Pancreas (tissue), 10 donors: ENCODE data around the gene NPHP4. TPM values are rescaled to one million over a fixed set of nuclear protein-coding genes. Genes with fewer than 3 reads are reported as not detected.

Source experiments
- ATAC-seq, 4 donors: fragments of 200-7000 bp; cut with Tn5 transposase; one replicate each; pipeline versions ENCODE4 v1.8.0 to v1.9.1; 2020; ENCODE audit warnings: mild to moderate bottlenecking in 4 of 4, moderate library complexity in 4 of 4
- DNase-seq, 6 donors: peaks; one replicate each; pipeline ENCODE4 v3.0.0-alpha.2; 2020
- FAIRE-seq: peaks from 2 replicates; lab custom pipeline; 2012; peaks lifted over from hg19 to GRCh38; lab: Jason Lieb, UNC
- H3K27ac ChIP-seq, 4 donors: fragments of 200-600 bp; sonication (generic); 1 replicate in 3 of 4; 2 replicates in 1 of 4; pipeline versions ENCODE4 v1.5.0 to v1.8.0; 2020
- H3K27me3 ChIP-seq, 4 donors: fragments of 200-600 bp; one replicate each; pipeline ENCODE4 v1.8.0; 2021
- H3K36me3 ChIP-seq, 3 donors: fragments of 200-600 bp; sonication (generic) in 1 of 3; one replicate each; pipeline versions ENCODE4 v1.5.0 to v1.8.0; 2020 to 2021
- H3K4me1 ChIP-seq, 3 donors: fragments of 200-600 bp; one replicate each; pipeline ENCODE4 v1.8.0; 2021
- H3K4me3 ChIP-seq, 4 donors: fragments of 200-600 bp; sonication (generic) in 2 of 4; one replicate each; pipeline versions ENCODE4 v1.5.0 to v1.8.0; 2020 to 2021
- H3K9me3 ChIP-seq, 4 donors: fragments of 200-600 bp; one replicate each; pipeline ENCODE4 v1.8.0; 2021
- WGBS, 2 donors: extraction: QIAGEN DNeasy Blood & Tissue Kit; methylation state at CpG; one replicate each; pipeline ENCODE4 v1.1.7; 2013; 5-methylcytosine and 5-hydroxymethylcytosine counted together
- intact Hi-C, 3 donors: fragments of 100-400 bp; cut with DNase I; formaldehyde crosslinking; loops; one replicate each; pipeline versions ENCODE4 v1.11.1 to v1.14.2; 2022
- polyA plus RNA-seq, 2 donors: library from polyadenylated mRNA; stranded (reverse); fragments of 200-250 nt; gene quantifications; one replicate each; pipeline ENCODE4 v1.2.3, GENCODE V29; 2013
- total RNA-seq, 6 donors: library from RNA; stranded (reverse); fragmentation: NEBNext Ultra II Directional in 4 of 6; extraction: Animal tissue kit (Norgen Biotek cat#: 25700) in 4 of 6; gene quantifications; one replicate each; pipeline versions ENCODE4 v1.2.1 to v1.2.4, GENCODE V29; 2021 to 2023
- TF ChIP-seq, protein P1 (sequence below), 4 donors: fragments of 200-600 bp; sonication (generic) in 3 of 4; IDR thresholded peaks; one replicate each; pipeline versions ENCODE4 v1.5.0 to v1.8.0; 2021; ENCODE audit warnings: antibody characterized with exemption in 4 of 4
- donor health status: healthy with polysubstance abuse.
- donor health status: DM: no; HTN: no; CAD: no; lungs with moderate emphysema.
- donor health status: DM: no; HTN: no; CAD: no.
- donor health status: control.
- donor health status: control.
- donor health status: Bipolar disorder and iron deficiency.
- donor health status: DM: yes; HTN: yes; CAD: no.
- donor health status: DM: no; HTN: no; CAD: no.
- donor health status: DM: no; HTN: no; CAD: no.
- donor health status: DM: yes; HTN: yes; CAD: no.

The NPHP4 gene
- total and polyA plus RNA-seq, 8 donors = 4.0 to 9.7 (median 5.7) TPM

DNA sequence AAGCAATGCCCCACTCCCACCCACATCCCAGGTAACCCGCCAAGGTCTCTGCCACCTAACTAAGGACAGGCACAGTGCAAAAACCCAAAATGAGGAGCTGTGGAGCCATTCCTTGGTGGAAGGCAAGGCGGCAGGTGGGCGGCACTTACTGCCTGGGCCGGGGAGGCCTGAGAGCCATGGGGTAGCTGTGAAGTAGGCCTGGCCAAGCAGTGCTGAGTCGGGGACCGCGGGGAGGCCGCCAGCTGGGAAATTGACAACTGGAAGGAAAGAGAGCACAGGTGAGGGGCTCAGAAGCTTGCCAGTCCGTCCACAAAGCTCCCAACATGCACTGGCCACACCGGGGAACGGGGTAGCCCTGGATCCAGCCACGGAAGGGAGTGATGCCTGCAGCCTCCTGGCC, 85.3 kb downstream of the NPHP4 start:
- intact Hi-C loops = no loop called here
- DNase-seq (no peak), FAIRE-seq (no peak), ATAC-seq (no peak)
- WGBS, 2 donors = 93 to 96% methylated on average over 12 of the region's 12 CpGs
- Histone ChIP-seq H3K36me3 (peaks cover 0 to 16% (median 0%) of the 10 kb centered on the region in 3 donors), H3K4me3 (no peak overlapping the region), H3K4me1 (no peaks in the 10 kb centered on the region), H3K27me3 (no peaks in the 10 kb centered on the region), H3K9me3 (no peaks in the 10 kb centered on the region), H3K27ac (no peak overlapping the region)
- TF ChIP-seq, protein P1, sequence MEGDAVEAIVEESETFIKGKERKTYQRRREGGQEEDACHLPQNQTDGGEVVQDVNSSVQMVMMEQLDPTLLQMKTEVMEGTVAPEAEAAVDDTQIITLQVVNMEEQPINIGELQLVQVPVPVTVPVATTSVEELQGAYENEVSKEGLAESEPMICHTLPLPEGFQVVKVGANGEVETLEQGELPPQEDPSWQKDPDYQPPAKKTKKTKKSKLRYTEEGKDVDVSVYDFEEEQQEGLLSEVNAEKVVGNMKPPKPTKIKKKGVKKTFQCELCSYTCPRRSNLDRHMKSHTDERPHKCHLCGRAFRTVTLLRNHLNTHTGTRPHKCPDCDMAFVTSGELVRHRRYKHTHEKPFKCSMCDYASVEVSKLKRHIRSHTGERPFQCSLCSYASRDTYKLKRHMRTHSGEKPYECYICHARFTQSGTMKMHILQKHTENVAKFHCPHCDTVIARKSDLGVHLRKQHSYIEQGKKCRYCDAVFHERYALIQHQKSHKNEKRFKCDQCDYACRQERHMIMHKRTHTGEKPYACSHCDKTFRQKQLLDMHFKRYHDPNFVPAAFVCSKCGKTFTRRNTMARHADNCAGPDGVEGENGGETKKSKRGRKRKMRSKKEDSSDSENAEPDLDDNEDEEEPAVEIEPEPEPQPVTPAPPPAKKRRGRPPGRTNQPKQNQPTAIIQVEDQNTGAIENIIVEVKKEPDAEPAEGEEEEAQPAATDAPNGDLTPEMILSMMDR (IDR thresholded peaks at IDR 0.05) = no peak

DNA sequence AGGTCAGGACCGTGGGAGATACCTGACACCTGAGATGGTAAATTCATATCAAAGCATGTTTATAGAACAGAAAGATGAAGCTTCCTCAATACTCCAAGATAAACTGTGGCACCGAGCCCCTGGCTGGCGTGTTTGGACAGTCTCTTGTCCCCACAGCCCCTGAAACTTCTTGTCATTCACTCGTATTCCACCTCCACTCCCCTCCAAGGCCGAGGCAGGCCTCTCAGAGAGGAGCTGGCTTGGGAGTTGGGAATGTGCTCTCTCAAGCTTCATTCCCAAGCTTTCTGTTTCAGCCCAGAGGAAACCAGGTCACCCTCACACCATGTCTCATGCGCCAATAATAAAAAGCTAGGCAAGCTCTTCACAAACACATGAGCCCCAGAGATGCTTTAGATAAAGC, 86.1 kb downstream of the NPHP4 start:
- ATAC-seq (no peak), FAIRE-seq (no peak), DNase-seq (no peak)
- intact Hi-C loops = no loop called here
- WGBS, 2 donors = 93 to 95% methylated on average over 6 of the region's 6 CpGs
- TF ChIP-seq, protein P1 (IDR thresholded peaks at IDR 0.05) = no peak
- Histone ChIP-seq H3K9me3 (no peaks in the 10 kb centered on the region), H3K4me1 (no peaks in the 10 kb centered on the region), H3K27ac (no peak overlapping the region), H3K27me3 (no peaks in the 10 kb centered on the region), H3K36me3 (peaks cover 0 to 16% (median 0%) of the 10 kb centered on the region in 3 donors), H3K4me3 (no peak overlapping the region)

DNA sequence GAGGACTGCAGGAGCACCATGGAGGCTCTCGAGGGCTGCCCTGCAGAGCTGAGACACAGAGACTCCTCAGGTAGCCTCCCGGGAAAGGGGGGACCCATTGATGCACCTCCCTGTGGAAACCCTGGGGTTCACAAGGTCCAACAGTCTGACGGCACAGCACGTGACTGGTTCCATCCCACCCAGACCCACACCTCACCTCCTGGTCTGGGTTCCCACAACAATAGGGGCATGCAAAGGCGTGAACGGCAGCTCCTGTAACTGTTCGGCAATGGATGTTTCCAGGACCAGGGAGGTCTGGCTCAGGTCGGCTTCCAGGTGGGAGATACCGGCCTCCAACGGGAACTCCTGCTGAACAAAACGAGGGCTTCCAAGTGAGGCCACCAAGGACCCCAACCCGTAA, 86.8 kb downstream of the NPHP4 start:
- Histone ChIP-seq H3K36me3 (peaks cover 0 to 16% (median 0%) of the 10 kb centered on the region in 3 donors), H3K9me3 (no peaks in the 10 kb centered on the region), H3K27ac (no peak overlapping the region), H3K27me3 (no peaks in the 10 kb centered on the region), H3K4me1 (no peaks in the 10 kb centered on the region), H3K4me3 (no peak overlapping the region)
- TF ChIP-seq, protein P1 (IDR thresholded peaks at IDR 0.05) = no peak
- no peak for FAIRE-seq
- 90 to 93% methylated on average over 12 of the region's 12 CpGs for WGBS, 2 donors
- intact Hi-C loops = no loop called here
- no peak for ATAC-seq
- no peak for DNase-seq

DNA sequence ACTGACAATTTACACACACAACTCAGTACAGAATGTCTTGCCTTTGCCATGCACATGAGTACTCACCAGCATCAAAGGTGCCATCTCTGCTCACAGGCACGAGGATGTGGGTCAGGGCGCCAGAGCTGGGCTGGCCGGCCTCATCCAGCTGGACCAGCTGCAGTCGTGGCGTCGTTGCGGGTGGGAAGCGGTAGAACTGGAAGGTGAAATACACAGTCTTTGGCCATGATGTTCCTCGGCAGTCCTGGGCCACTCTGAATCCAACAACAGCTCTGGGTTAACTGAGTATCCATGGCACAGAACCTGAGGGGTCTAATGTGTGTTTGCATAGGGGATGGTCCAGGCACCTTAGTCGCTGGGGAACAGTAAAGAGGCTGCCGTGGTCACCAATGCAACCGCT, 87.7 kb downstream of the NPHP4 start:
- DNase-seq (no peak), FAIRE-seq (no peak), ATAC-seq (no peak)
- H3K4me3 ChIP-seq = no peak overlapping the region
- no peaks in the 10 kb centered on the region for H3K9me3 ChIP-seq
- intact Hi-C loops = no loop called here
- TF ChIP-seq, protein P1 (IDR thresholded peaks at IDR 0.05) = no peak
- H3K36me3 ChIP-seq = peaks cover 0 to 16% (median 0%) of the 10 kb centered on the region in 3 donors
- WGBS, 2 donors = 88 to 96% methylated on average over 12 of the region's 12 CpGs
- no peaks in the 10 kb centered on the region for H3K27me3 ChIP-seq
- no peaks in the 10 kb centered on the region for H3K4me1 ChIP-seq
- no peak overlapping the region for H3K27ac ChIP-seq

DNA sequence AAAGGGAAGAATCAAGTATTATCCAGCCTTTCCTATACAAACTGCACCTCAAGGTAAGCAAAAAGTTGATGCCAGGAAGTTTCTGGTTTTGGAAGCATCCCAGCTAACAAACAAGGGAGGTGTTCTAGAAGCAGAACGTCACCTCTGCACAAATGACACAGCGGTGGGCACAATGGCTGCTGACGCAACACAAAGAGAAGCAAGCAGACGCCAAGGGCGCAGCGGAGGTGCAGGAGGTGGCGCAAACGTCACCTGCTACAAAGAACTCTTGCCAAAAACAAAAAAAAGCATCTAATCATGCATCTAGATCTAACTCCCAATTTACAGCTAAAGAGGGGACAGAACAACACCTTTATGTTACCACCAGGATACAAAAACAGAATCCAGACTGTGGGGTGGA, 88.5 kb downstream of the NPHP4 start:
- Histone ChIP-seq H3K27ac (no peak overlapping the region), H3K27me3 (no peaks in the 10 kb centered on the region), H3K4me3 (no peak overlapping the region), H3K9me3 (no peaks in the 10 kb centered on the region), H3K4me1 (no peaks in the 10 kb centered on the region), H3K36me3 (peaks cover 0 to 16% (median 0%) of the 10 kb centered on the region in 3 donors)
- DNase-seq = no peak
- 91 to 95% methylated on average over 8 of the region's 8 CpGs for whole genome bisulfite sequencing, 2 donors
- no peak for ATAC-seq
- no peak for FAIRE-seq
- TF ChIP-seq, protein P1 (IDR thresholded peaks at IDR 0.05) = no peak
- intact Hi-C loops = no loop called here
